Smooth muscle cell (in vitro differentiated cells): ENCODE results near the gene EED. TPM values are rescaled to one million over a fixed set of nuclear protein-coding genes. Genes with fewer than 3 reads are reported as not detected.

ENCODE experiments used
- DNase-seq: peaks from one replicate; lab custom pipeline; 2025; ENCODE audit not compliant: unreplicated experiment; lab: John Stamatoyannopoulos, UW
- H2AFZ ChIP-seq: fragments of 200-600 bp; sonication (generic); 2 replicates; pipeline ENCODE4 v1.6.0; 2016; ENCODE audit warnings: antibody characterized with exemption, low read depth, mild to moderate bottlenecking
- H3F3A ChIP-seq: fragments of 200-600 bp; sonication (generic); 2 replicates; pipeline ENCODE4 v1.6.0; 2017; ENCODE audit warnings: antibody characterized with exemption, low read depth
- H3K27ac ChIP-seq: fragments of 200-600 bp; sonication (generic); 2 replicates; pipeline ENCODE4 v1.5.1; 2016; ENCODE audit warnings: low read depth, mild to moderate bottlenecking
- H3K27me3 ChIP-seq: fragments of 200-600 bp; sonication (generic); 2 replicates; pipeline ENCODE4 v1.6.1; 2016; ENCODE audit warnings: low read depth, mild to moderate bottlenecking
- H3K36me3 ChIP-seq: fragments of 200-600 bp; sonication (generic); 2 replicates; pipeline ENCODE4 v1.5.1; 2016; ENCODE audit warnings: low read depth
- H3K4me1 ChIP-seq: fragments of 200-600 bp; sonication (generic); 2 replicates; pipeline ENCODE4 v1.5.1; 2016; ENCODE audit warnings: low read depth
- H3K4me2 ChIP-seq: fragments of 200-600 bp; sonication (generic); 2 replicates; pipeline ENCODE4 v1.6.0; 2016; ENCODE audit warnings: mild to moderate bottlenecking
- H3K4me3 ChIP-seq: fragments of 200-600 bp; sonication (generic); 2 replicates; pipeline ENCODE4 v1.5.1; 2016; ENCODE audit warnings: mild to moderate bottlenecking
- H3K79me2 ChIP-seq: fragments of 200-600 bp; sonication (generic); 2 replicates; pipeline ENCODE4 v1.6.0; 2016; ENCODE audit warnings: low read depth, mild to moderate bottlenecking
- H3K9ac ChIP-seq: fragments of 200-600 bp; sonication (generic); 2 replicates; pipeline ENCODE4 v1.6.0; 2016; ENCODE audit warnings: low read depth
- H3K9me3 ChIP-seq: fragments of 200-600 bp; sonication (generic); replicated peaks from 2 replicates; pipeline ENCODE4 v1.5.1; 2016; ENCODE audit warnings: low read depth
- H4K20me1 ChIP-seq: fragments of 200-600 bp; sonication (generic); 2 replicates; pipeline ENCODE4 v1.6.0; 2016; ENCODE audit warnings: low read depth
- CTCF ChIP-seq: fragments of 200-600 bp; sonication (generic); IDR thresholded peaks from 2 replicates; pipeline ENCODE4 v1.5.1; 2017; ENCODE audit warnings: borderline replicate concordance, mild to moderate bottlenecking, antibody characterized with exemption; ENCODE audit not compliant: insufficient read depth, poor library complexity, severe bottlenecking
- WGBS: methylation state at CpG from one replicate; pipeline ENCODE4 v1.1.7; 2016; ENCODE audit warnings: low lambda C conversion rate; 5-methylcytosine and 5-hydroxymethylcytosine counted together
- polyA plus RNA-seq: library from polyadenylated mRNA; unstranded; fragments of >200 nt; fragmentation: Nextera tagmentation; extraction: Ambion mirVana; gene quantifications from 2 replicates; pipeline ENCODE4 v1.2.1, GENCODE V29; 2016
- total RNA-seq: library from RNA; depleted of rRNA; stranded (reverse); fragments of >200 nt; gene quantifications from 2 replicates; pipeline ENCODE4 v1.2.3, GENCODE V29; 2014

EED gene
- total and polyA plus RNA-seq, 2 experiments from 2014 or later = 18.6 to 38.7 TPM

DNA sequence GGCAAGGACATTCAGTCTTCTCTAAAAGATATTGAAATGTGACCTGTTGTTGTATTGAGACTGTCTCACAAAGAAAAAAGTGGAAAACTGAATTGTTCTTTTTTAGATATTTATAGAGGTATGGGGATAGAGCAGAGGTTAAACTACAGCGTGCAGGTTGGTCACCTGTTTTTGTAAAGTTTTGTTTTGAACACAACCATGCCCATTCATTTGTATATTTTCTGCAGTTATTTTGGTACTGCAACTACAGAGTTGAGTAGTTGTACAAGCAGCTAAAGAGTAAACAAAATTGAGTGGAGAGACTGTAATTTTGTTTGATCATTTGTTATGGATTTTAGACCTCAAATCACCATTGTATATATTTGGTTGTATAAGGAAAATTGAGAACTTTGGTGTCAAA, 11.3 kb downstream of the EED start:
- no peaks in the 10 kb centered on the region for H3K9me3 ChIP-seq
- no peak overlapping the region for H2AFZ ChIP-seq
- no peak overlapping the region for H3K9ac ChIP-seq
- no peaks in the 10 kb centered on the region for H3F3A ChIP-seq
- peaks cover 38% of the 10 kb centered on the region for H4K20me1 ChIP-seq
- no peak overlapping the region for H3K4me2 ChIP-seq
- H3K79me2 ChIP-seq = peaks cover 54% of the 10 kb centered on the region
- DNase-seq = no peak
- no peak for TF ChIP-seq CTCF
- H3K27me3 ChIP-seq = no peaks in the 10 kb centered on the region
- no peak overlapping the region for H3K27ac ChIP-seq
- no peaks in the 10 kb centered on the region for H3K4me1 ChIP-seq
- H3K4me3 ChIP-seq = no peak overlapping the region
- H3K36me3 ChIP-seq = peaks cover 8% of the 10 kb centered on the region
- 96% methylated on average over 1 of the region's 1 CpG for WGBS

- Histone ChIP-seq H3K27ac (no peak overlapping the region), H3K36me3 (peaks cover 8% of the 10 kb centered on the region), H3K4me1 (no peaks in the 10 kb centered on the region), H4K20me1 (peaks cover 38% of the 10 kb centered on the region), H3K27me3 (no peaks in the 10 kb centered on the region), H3K9ac (no peak overlapping the region), H3K9me3 (no peaks in the 10 kb centered on the region), H3K79me2 (peaks cover 46% of the 10 kb centered on the region), H2AFZ (no peak overlapping the region), H3K4me3 (no peak overlapping the region), H3F3A (no peaks in the 10 kb centered on the region), H3K4me2 (no peak overlapping the region)
- 95% methylated on average over 6 of the region's 6 CpGs for WGBS
- no peak for DNase-seq
- no peak for TF ChIP-seq CTCF
Measured at GRCh38 chr11:86256608-86257007, 12.1 kb downstream of the EED start.

- Histone ChIP-seq H3K9me3 (no peaks in the 10 kb centered on the region), H3K27me3 (no peaks in the 10 kb centered on the region), H3K4me2 (no peak overlapping the region), H3F3A (no peaks in the 10 kb centered on the region), H3K36me3 (peaks cover 8% of the 10 kb centered on the region), H3K4me1 (no peaks in the 10 kb centered on the region), H3K9ac (no peak overlapping the region), H3K27ac (no peak overlapping the region), H3K79me2 (peaks cover 38% of the 10 kb centered on the region), H2AFZ (no peak overlapping the region), H3K4me3 (no peak overlapping the region), H4K20me1 (peaks cover 38% of the 10 kb centered on the region)
- DNase-seq = no peak
- no peak for TF ChIP-seq CTCF
Measured at GRCh38 chr11:86257446-86257845, 12.9 kb downstream of the EED start.

DNA sequence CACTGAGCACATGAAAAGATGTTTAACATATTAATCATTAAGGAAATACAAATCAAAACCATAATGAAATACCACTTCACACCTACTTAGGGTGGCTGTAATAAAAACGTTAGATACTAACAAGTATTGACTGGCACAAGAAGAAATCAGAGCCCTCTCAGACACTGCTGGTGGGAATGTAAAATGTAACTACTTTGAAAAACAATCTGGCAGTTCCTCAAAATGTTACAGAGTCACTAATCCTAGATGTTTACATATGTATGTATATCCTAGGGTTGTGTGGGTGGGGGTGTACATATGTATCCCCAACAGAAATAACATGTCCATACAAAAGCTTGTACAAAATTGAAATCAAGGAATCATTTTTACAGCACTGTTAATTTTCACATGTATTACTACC, 15.2 kb downstream of the EED start:
- no peaks in the 10 kb centered on the region for H3K27me3 ChIP-seq
- H3K36me3 ChIP-seq = peaks cover 11% of the 10 kb centered on the region
- TF ChIP-seq CTCF = no peak
- H2AFZ ChIP-seq = no peak overlapping the region
- no peak overlapping the region for H3K4me2 ChIP-seq
- no peak overlapping the region for H3K4me3 ChIP-seq
- H3K27ac ChIP-seq = no peak overlapping the region
- no peak overlapping the region for H3K9ac ChIP-seq
- no peaks in the 10 kb centered on the region for H3K9me3 ChIP-seq
- 83% methylated on average over 1 of the region's 1 CpG for WGBS
- DNase-seq = no peak
- H3K4me1 ChIP-seq = no peaks in the 10 kb centered on the region
- no peaks in the 10 kb centered on the region for H3F3A ChIP-seq
- peaks cover 25% of the 10 kb centered on the region for H3K79me2 ChIP-seq
- H4K20me1 ChIP-seq = peaks cover 19% of the 10 kb centered on the region
